ENCODE measurements around the gene ZFP42. TPM values are rescaled to one million over a fixed set of nuclear protein-coding genes. Genes with fewer than 3 reads are reported as not detected.

Gene ZFP42
- total RNA-seq, 2 experiments from 2014 or later: not detected

- no peaks in the 10 kb centered on the region for H3K36me3 Mint-ChIP-seq
- peaks cover 9% of the 10 kb centered on the region for H3K9me3 Mint-ChIP-seq
- H3K27ac Mint-ChIP-seq: no peak overlapping the region
- ATAC-seq (ENCODE audit: low read depth) (no peak), DNase-seq (no peak)
- H3K27me3 Mint-ChIP-seq: no peaks in the 10 kb centered on the region
- H3K4me1 Mint-ChIP-seq: no peaks in the 10 kb centered on the region
- POLR2A ChIA-PET: no interaction called here
- no peak overlapping the region for H3K4me3 Mint-ChIP-seq
These were observed 10.0 kb downstream of the ZFP42 start for GRCh38 chr4:188005561-188005960.

GRCh38 chr4:188006285-188006848, 10.8 kb downstream of the ZFP42 start:
- Mint-ChIP-seq H3K27ac (no peak overlapping the region), H3K4me3 (no peak overlapping the region), H3K4me1 (no peaks in the 10 kb centered on the region), H3K36me3 (no peaks in the 10 kb centered on the region), H3K9me3 (peaks cover 9% of the 10 kb centered on the region), H3K27me3 (no peaks in the 10 kb centered on the region)
- ATAC-seq (ENCODE audit: low read depth): no peak
- DNase-seq: no peak
- POLR2A ChIA-PET: no interaction called here

GRCh38 chr4:188008377-188008776, 12.8 kb downstream of the ZFP42 start:
- POLR2A ChIA-PET: no interaction called here
- Mint-ChIP-seq H3K27ac (no peak overlapping the region), H3K9me3 (peaks cover 7% of the 10 kb centered on the region), H3K4me1 (no peaks in the 10 kb centered on the region), H3K27me3 (no peaks in the 10 kb centered on the region), H3K4me3 (no peak overlapping the region), H3K36me3 (no peaks in the 10 kb centered on the region)
- no peak for ATAC-seq (ENCODE audit: low read depth)
- DNase-seq: no peak

- no peaks in the 10 kb centered on the region for H3K27me3 Mint-ChIP-seq
- ATAC-seq (ENCODE audit: low read depth): no peak
- H3K36me3 Mint-ChIP-seq: no peaks in the 10 kb centered on the region
- POLR2A ChIA-PET: no interaction called here
- DNase-seq: no peak
- no peak overlapping the region for H3K27ac Mint-ChIP-seq
- H3K9me3 Mint-ChIP-seq: peaks cover 11% of the 10 kb centered on the region
- no peak overlapping the region for H3K4me3 Mint-ChIP-seq
- no peaks in the 10 kb centered on the region for H3K4me1 Mint-ChIP-seq
These were observed 16.9 kb downstream of the ZFP42 start for GRCh38 chr4:188012426-188012945.

DNA sequence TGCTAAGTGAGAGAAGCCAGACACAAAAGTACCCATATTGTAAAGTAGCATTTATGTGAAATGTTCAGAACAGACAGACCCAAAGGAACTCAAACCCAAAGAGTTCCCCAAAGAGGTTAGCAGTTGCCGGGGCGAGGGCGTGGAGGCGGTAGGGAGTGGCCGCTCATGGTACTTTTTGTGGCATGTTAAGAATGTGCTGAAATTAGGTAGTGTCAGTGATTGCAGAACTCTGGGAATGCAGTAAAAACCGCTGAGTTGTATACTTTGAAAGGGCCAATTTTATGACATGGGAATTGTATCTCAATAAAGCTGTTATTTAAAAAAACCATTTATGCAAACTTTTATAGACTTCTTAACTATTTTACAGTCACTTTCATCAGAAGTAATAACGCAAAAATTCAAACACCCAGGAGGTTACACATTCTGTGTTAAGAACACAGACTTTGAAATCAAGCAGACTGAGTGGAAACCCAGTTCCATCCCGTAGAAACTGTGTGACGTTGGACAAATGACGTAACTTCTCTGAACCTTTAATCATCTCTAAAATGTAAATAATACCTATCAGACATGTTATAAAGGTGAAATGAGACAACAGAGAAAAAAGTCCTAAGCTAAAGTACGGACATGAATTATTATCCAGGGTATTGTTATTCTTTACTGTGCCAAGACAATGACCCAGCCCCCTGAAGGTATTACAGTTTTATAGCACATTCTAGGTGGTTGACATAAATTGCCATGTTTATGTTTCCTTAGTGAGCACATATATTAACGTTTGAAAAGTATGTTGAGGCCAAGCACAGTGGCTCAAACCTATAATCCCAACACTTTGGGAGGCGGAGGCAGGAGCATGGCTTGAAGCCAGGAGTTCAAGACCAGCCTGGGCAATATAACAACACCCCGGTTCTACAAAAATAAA, 19.7 kb downstream of the ZFP42 start:
- DNase-seq (no peak), ATAC-seq (ENCODE audit: low read depth) (no peak)
- Mint-ChIP-seq H3K9me3 (peaks cover 8% of the 10 kb centered on the region), H3K36me3 (no peaks in the 10 kb centered on the region), H3K4me3 (no peak overlapping the region), H3K27me3 (no peaks in the 10 kb centered on the region), H3K4me1 (no peaks in the 10 kb centered on the region), H3K27ac (no peak overlapping the region)
- POLR2A ChIA-PET: interaction anchor here (0.6 kb wide), 1 partner anchor 49 kb away, joined by 4 read pairs; no protein-coding TSS in a partner anchor

DNA sequence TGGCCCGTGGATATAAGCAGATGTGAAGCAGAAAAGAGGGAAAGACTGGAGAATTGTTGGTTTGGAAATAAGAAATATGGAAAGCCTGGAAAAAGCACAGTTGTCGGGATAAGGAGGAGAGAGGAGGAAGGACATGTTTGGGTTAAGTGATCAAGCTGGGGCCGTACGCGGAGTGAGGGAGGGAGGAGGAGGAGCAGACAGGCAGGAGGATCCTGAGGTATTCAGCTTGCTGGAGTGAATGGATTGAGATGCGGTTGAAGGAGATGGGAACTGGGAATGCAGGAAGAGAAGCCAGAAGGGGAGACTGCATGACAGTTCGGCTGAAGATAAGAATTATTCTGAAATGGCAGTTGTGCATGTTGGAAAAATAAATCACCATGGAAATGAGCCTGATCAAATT, 21.2 kb downstream of the ZFP42 start:
- Mint-ChIP-seq H3K27me3 (no peaks in the 10 kb centered on the region), H3K36me3 (no peaks in the 10 kb centered on the region), H3K4me3 (no peak overlapping the region), H3K27ac (no peak overlapping the region), H3K9me3 (peaks cover 10% of the 10 kb centered on the region), H3K4me1 (no peaks in the 10 kb centered on the region)
- POLR2A ChIA-PET: no interaction called here
- DNase-seq: no peak
- ATAC-seq (ENCODE audit: low read depth): no peak

- H3K27me3 Mint-ChIP-seq: no peaks in the 10 kb centered on the region
- H3K27ac Mint-ChIP-seq: no peak overlapping the region
- no peak overlapping the region for H3K4me3 Mint-ChIP-seq
- ATAC-seq (ENCODE audit: low read depth) (no peak), DNase-seq (no peak)
- no peaks in the 10 kb centered on the region for H3K36me3 Mint-ChIP-seq
- peaks cover 10% of the 10 kb centered on the region for H3K9me3 Mint-ChIP-seq
- H3K4me1 Mint-ChIP-seq: no peaks in the 10 kb centered on the region
- POLR2A ChIA-PET: no interaction called here
These were observed 22.7 kb downstream of the ZFP42 start for GRCh38 chr4:188018262-188018661.

- no peak overlapping the region for H3K27ac Mint-ChIP-seq
- no peaks in the 10 kb centered on the region for H3K36me3 Mint-ChIP-seq
- peaks cover 8% of the 10 kb centered on the region for H3K9me3 Mint-ChIP-seq
- no peak for ATAC-seq (ENCODE audit: low read depth)
- no peaks in the 10 kb centered on the region for H3K4me1 Mint-ChIP-seq
- POLR2A ChIA-PET: no interaction called here
- H3K27me3 Mint-ChIP-seq: no peaks in the 10 kb centered on the region
- H3K4me3 Mint-ChIP-seq: no peak overlapping the region
- no peak for DNase-seq
These were observed 26.1 kb downstream of the ZFP42 start for GRCh38 chr4:188021548-188022249.

DNA sequence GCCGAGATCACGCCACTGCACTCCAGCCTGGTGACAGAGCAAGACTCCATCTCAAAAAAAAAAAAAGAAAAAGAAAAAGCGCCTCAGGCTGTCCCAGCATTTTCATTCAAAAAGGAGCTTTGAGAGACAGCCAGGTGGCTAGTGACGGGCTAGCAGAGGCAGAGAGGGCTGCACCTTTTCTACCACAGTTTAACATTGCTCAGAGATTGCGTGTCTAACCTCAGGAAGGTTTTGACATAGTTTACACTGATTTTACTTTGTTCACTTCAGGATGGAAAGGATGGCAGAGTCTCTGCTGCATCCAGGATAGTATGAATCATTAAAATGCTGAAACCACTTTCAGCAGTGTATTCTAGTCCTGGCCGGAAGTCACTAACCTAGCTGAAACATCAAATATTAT, 28.1 kb downstream of the ZFP42 start:
- Mint-ChIP-seq H3K4me1 (no peaks in the 10 kb centered on the region), H3K9me3 (peaks cover 6% of the 10 kb centered on the region), H3K4me3 (no peak overlapping the region), H3K27me3 (no peaks in the 10 kb centered on the region), H3K27ac (no peak overlapping the region), H3K36me3 (no peaks in the 10 kb centered on the region)
- no peak for ATAC-seq (ENCODE audit: low read depth)
- DNase-seq: no peak
- POLR2A ChIA-PET: no interaction called here

DNA sequence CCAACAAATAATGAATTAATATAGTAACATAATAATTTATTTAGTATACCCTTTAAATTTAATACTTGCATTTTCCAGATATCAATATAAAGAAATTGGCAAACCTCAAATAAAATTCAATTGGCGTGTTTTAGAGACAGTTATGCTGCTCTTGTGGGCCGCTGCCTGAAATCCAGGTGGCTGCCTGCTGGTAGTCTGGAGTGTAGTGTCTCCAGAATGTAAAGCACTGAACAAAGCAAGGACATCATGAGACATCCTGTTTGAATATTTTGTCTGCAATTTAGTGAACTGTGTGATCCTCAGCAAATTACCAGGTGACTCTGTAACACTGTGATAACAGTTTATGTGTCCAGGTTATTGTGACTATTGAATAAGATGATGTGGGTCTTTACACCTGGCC, 29.9 kb downstream of the ZFP42 start:
- POLR2A ChIA-PET: no interaction called here
- H3K36me3 Mint-ChIP-seq: no peaks in the 10 kb centered on the region
- H3K4me3 Mint-ChIP-seq: no peak overlapping the region
- H3K27ac Mint-ChIP-seq: no peak overlapping the region
- DNase-seq: no peak
- H3K27me3 Mint-ChIP-seq: no peaks in the 10 kb centered on the region
- H3K4me1 Mint-ChIP-seq: no peaks in the 10 kb centered on the region
- H3K9me3 Mint-ChIP-seq: peaks cover 12% of the 10 kb centered on the region
- no peak for ATAC-seq (ENCODE audit: low read depth)

- POLR2A ChIA-PET: no interaction called here
- ATAC-seq (ENCODE audit: low read depth) (no peak), DNase-seq (no peak)
- Mint-ChIP-seq H3K4me1 (no peaks in the 10 kb centered on the region), H3K27me3 (peaks cover 8% of the 10 kb centered on the region), H3K4me3 (no peak overlapping the region), H3K9me3 (peaks cover 14% of the 10 kb centered on the region), H3K36me3 (no peaks in the 10 kb centered on the region), H3K27ac (no peak overlapping the region)
These were observed 33.5 kb downstream of the ZFP42 start for GRCh38 chr4:188029114-188029513.

DNA sequence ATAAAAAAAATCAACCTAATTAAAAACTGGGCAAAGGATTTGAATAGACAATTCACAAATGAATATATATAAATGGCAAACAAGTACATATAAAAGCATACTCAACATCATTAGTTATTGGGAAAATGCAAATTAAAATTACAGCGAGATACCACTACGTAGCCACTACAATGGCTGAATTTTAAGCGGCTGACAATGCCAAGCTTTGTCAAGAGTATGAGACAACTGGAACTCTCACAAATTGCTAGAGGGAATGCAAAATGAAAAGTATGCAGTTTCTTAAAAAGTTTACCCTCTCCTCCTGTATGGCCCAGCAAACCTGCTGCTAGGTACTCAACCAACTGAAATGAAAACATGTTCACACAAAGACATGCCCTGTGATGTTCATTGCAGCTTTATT, 34.8 kb downstream of the ZFP42 start:
- Mint-ChIP-seq H3K36me3 (no peaks in the 10 kb centered on the region), H3K4me3 (no peak overlapping the region), H3K4me1 (no peaks in the 10 kb centered on the region), H3K9me3 (peaks cover 14% of the 10 kb centered on the region), H3K27ac (no peak overlapping the region), H3K27me3 (peaks cover 8% of the 10 kb centered on the region)
- DNase-seq (no peak), ATAC-seq (ENCODE audit: low read depth) (no peak)
- POLR2A ChIA-PET: no interaction called here

DNA sequence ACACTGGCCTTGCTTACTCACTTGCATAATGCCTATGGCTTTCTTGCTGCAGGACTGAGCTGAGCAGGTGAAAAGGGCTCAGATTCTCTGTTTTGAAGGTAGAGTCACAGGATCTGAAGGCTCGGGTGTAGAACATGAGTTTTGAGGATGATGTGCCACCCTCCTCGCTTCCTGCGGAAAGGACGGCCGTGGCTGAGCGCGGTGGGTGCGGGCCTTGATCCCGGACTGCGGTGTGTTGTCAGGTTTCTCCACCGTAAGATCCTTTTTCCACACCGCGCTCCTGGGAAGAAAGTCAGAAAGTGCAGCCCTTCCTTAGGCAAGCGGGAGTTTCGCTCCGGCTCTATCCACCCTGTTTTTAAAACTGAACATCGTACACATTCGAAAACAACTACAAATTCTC, 36.2 kb downstream of the ZFP42 start:
- DNase-seq (no peak), ATAC-seq (ENCODE audit: low read depth) (no peak)
- no peak overlapping the region for H3K27ac Mint-ChIP-seq
- H3K9me3 Mint-ChIP-seq: peaks cover 14% of the 10 kb centered on the region
- no peaks in the 10 kb centered on the region for H3K4me1 Mint-ChIP-seq
- H3K4me3 Mint-ChIP-seq: no peak overlapping the region
- H3K27me3 Mint-ChIP-seq: peaks cover 8% of the 10 kb centered on the region
- POLR2A ChIA-PET: no interaction called here
- H3K36me3 Mint-ChIP-seq: no peaks in the 10 kb centered on the region

- Mint-ChIP-seq H3K36me3 (no peaks in the 10 kb centered on the region), H3K4me3 (no peak overlapping the region), H3K4me1 (no peaks in the 10 kb centered on the region), H3K9me3 (peaks cover 14% of the 10 kb centered on the region), H3K27ac (no peak overlapping the region), H3K27me3 (peaks cover 8% of the 10 kb centered on the region)
- ATAC-seq (ENCODE audit: low read depth): no peak
- POLR2A ChIA-PET: no interaction called here
- DNase-seq: no peak
These were observed 36.6 kb downstream of the ZFP42 start for GRCh38 chr4:188032170-188032569.

Data from activated naive CD8-positive, alpha-beta T cell treated with anti-CD3 and anti-CD28 coated beads, Interleukin-2, amount 10 ng/mL, durations not matched to agents 7 days and 5 days (primary cell).